GM12874 (cell line): ENCODE data around the gene RNF26.

Experiments
- CTCF ChIP-seq: IDR thresholded peaks from 2 replicates; pipeline ENCODE4 v1.5.1; 2011; ENCODE audit warnings: low read depth, mild to moderate bottlenecking, control low read depth, low read length, moderate library complexity; ENCODE audit not compliant: insufficient read depth

The RNF26 gene

GRCh38 chr11:119372260-119373058 is 38.1 kb downstream of the RNF26 start:
- TF ChIP-seq CTCF: no peak

GRCh38 chr11:119373059-119373920 is 39.0 kb downstream of the RNF26 start:
- no peak for TF ChIP-seq CTCF

GRCh38 chr11:119373921-119374631 is 39.7 kb downstream of the RNF26 start:
- peak; percentile 76 for TF ChIP-seq CTCF

GRCh38 chr11:119374632-119375336 is 40.5 kb downstream of the RNF26 start:
- TF ChIP-seq CTCF: no peak

- no peak for TF ChIP-seq CTCF
These were observed 41.2 kb downstream of the RNF26 start for GRCh38 chr11:119375337-119376196.

GRCh38 chr11:119376197-119376847 is 42.0 kb downstream of the RNF26 start:
- no peak for TF ChIP-seq CTCF
